Stomach (tissue), 4 donors: ENCODE results near the gene VWF.

Source experiments
- EP300 ChIP-seq: sonication (generic); formaldehyde crosslinking; IDR thresholded peaks from one replicate; pipeline ENCODE4 v1.6.1; 2017; ENCODE audit warnings: antibody characterized with exemption
- POLR2A ChIP-seq, 4 donors: fragments of 450-650 bp; IDR thresholded peaks; one replicate each; pipeline ENCODE4 v1.6.1; 2016; ENCODE audit warnings: antibody characterized with exemption in 4 of 4, control low read depth in 2 of 4, mild to moderate bottlenecking in 1 of 4, moderate library complexity in 1 of 4
- TF ChIP-seq, protein P1 (sequence below), 7 experiments: fragments of 450-650 bp in 4 of 7; fragments of 200-600 bp in 3 of 7; sonication (generic) in 3 of 7; IDR thresholded peaks; one replicate each; pipeline ENCODE4 v1.5.1; 2016 to 2019; ENCODE audit warnings: antibody characterized with exemption in 7 of 7, control low read depth in 2 of 7, mild to moderate bottlenecking in 1 of 7

DNA sequence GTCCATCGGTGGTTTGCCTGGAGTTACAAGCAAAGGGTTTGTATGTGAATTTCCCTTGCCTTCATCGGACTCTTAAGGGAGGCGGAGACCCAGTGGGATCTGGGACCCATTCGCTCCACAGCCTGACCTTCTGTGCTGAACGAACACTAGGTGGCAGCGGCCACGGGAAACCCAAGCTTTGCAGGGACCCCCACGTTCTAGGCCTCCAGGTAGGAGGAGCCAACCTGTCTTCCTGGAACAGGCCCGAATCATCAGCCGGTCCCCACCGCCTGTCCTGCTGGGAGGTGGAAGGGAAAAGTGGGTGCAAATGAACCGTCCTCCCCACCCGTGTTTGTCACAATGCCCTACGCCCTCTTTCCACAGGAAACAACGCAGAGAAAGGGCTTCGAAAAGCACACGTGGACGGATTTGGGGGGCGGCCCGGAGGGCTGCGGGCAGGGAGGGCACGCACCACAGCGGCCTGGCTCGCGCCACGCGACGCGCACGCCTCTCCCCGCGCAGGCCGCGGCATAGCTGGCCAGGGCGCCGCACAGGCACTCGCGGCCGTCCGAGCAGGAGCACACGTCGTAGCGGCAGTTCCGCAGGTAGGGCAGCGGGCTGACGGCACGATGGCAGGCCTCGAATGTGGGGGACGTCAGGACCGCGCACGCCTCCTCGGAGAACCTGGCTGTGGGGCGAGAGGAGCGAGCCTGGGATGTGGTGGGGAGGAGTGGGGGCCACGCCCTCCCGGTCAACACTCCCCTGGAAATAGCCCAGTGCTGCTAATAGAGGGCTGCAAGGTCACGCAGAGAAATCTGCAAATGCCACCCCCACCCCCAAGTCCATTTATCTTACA, 67.8 kb downstream of the VWF start:
- TF ChIP-seq, protein P1, sequence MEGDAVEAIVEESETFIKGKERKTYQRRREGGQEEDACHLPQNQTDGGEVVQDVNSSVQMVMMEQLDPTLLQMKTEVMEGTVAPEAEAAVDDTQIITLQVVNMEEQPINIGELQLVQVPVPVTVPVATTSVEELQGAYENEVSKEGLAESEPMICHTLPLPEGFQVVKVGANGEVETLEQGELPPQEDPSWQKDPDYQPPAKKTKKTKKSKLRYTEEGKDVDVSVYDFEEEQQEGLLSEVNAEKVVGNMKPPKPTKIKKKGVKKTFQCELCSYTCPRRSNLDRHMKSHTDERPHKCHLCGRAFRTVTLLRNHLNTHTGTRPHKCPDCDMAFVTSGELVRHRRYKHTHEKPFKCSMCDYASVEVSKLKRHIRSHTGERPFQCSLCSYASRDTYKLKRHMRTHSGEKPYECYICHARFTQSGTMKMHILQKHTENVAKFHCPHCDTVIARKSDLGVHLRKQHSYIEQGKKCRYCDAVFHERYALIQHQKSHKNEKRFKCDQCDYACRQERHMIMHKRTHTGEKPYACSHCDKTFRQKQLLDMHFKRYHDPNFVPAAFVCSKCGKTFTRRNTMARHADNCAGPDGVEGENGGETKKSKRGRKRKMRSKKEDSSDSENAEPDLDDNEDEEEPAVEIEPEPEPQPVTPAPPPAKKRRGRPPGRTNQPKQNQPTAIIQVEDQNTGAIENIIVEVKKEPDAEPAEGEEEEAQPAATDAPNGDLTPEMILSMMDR (IDR thresholded peaks at IDR 0.05) = no peak
- no peak for TF ChIP-seq POLR2A (IDR thresholded peaks at IDR 0.05)
- no peak for TF ChIP-seq EP300
